Stimulated activated CD8-positive, alpha-beta memory T cell treated with anti-CD3 and anti-CD28 coated beads, Interleukin-4, amount 100 ng/mL, for 48 hours (primary cell): ENCODE data around the gene PNKD.

Experiments
- DNase-seq: peaks from one replicate; pipeline ENCODE4 v3.0.0-alpha.2; 2020

Gene PNKD

GRCh38 chr2:218273908-218274249 is 3.6 kb downstream of the PNKD start:
- no peak for DNase-seq

- DNase-seq, result no peak
Measured at GRCh38 chr2:218274586-218274985, 4.3 kb downstream of the PNKD start.

DNA sequence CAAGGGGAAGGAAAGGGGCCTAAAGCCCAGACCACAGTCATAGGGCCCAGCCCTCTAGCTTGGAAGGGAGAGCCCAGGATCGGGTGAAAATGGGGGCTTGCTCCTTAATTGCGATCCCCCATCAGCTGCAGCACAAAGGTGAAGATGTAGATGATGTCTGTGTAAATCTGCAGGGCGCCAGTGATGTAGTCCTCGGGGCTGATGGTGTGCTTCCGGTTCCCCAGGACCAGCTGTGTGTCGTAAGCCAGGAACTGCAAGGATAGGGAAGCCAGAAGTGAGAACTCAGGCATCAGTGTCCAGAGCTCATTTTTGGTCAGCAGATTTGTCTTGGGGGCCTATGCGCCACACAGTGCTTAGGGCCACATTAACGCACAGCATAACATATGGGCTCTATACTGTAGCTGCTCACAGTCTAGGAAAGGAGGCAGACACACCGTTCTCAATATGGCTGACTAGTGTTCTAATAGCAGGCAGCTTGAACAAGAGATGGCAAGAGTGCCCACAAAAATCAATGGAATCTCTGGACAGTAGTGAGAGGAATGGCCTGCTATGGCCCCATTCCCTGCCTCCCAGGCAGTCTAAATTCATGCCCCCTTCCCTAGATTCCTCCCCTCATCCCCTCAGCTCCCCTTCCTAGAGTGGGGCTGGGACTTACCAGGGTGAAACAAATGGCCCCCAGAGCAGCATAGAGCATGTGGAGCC is 5.2 kb downstream of the PNKD start:
- DNase-seq, result no peak

GRCh38 chr2:218276986-218277755 is 6.9 kb downstream of the PNKD start:
- DNase-seq, result no peak

GRCh38 chr2:218277921-218278320 is 7.6 kb downstream of the PNKD start:
- DNase-seq, result no peak

DNA sequence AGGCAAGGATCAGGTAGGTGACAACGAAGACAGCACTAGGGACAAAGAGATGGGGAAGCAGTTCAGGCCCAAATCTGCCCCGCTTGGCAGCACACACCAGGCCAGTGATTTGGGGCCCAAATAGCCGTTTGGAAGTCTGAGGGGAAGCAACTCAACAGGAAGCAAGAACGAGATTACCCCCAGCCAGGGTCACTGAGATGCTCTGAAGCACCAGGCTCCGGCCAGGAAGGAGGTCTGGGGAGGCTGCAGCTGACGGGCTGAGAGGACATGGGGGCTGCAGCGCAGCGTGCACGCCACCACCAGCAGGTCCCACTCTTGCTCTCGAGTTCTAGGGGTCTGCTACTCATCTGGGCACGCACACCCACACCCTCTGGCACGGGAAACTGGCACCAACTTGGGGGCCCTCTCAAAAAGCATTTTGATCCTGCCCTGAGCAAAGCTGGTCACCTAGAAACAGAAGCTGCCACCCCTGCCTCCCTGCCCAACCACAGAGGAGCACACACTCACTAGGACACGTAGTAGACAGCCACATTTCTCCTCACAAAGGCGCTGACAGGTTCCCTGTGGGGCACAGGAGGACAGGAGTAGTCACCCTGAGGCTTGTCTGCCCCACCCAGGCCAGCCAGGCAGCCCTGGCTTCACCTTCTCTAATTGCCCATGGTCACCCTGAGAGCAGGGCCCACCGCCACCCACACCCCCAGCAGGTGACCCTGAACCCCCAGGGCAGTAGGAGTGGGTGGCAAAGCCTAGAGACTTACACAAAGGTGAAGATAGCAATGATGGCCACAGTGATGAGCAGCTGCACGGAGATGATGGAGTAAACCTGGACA is 8.4 kb downstream of the PNKD start:
- DNase-seq, result no peak

DNA sequence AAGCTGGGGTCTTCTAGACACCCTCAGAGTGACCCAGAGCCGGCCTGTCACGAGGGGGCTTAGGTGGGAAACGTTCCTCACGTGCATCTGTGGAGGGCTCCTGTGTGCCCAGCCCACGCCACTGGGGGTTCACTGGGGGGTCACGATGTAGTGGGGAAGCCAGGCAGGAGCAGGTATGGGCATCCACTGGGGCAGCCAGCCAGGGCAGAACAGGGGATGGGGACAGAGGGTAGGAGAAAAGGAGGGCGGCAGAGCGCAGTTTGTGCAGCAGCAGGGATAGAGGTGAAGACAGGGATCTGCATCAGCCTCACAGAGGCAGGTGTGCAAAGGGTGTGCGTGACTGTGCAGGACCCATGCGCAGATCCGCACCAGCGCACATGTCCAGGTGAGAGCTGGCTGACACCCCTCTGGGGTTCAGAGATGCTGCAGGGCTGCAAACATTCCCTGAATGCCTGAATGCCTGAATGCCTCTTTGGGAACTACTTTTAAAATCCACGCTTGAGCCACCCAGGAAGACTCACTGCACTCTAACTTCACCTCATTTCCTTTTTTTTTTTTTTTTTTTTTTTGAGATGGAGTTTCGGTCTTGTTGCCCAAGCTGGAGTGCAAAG is 10.0 kb downstream of the PNKD start:
- DNase-seq, result no peak

DNA sequence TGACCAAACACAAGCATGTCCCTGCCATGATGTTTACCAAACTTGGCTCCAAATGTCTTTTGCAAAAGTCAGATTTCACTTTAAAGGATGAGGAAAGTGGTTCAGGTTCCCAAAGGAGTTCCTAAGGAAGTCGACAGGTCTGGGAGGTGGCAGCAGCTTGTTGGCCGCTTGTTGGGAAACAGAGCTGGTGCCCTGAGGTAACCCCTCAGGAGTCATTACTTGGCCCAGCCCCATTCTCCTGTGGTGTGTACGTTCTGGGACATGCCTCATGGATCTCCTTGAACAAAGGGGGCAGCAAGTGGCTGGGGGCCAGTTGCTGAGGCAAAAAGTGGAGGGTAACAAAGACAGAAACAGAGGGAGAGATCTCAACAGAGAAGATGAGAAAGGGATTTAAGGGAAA is 11.1 kb downstream of the PNKD start:
- no peak for DNase-seq

- no peak for DNase-seq
Measured at GRCh38 chr2:218282173-218282991, 12.1 kb downstream of the PNKD start.

DNA sequence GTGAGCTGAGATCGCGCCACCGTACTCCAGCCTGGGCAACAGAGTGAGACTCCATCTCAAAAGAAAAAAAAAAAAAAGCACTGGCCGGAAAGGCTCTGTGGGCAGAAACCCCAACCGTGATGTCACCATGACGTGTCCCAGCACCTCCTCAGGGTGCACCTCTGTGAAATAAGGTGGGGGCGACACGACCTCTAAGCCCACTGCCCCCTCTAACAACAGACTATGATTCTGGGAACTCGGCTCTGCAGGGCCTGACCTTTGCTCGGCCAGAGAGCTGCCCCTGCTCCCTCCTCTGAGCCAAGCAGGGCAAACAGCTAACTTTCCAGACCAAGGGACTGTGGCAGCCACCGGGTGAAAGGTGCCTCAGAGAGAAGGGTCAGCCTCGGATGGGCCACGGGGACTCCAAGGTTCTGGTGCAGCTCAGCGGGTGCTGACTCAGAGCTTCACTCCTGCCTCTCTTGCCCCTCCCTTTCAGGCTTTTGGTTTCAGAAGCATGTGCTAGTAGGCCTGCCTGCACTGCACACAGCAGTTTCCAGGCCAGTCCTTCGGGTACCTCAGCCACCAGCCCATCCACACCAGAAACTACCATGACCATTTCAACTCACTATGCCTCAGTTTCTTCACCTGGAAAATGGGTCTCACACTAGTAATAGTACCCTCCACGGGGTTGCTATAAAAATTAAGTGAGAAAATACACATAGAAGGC is 13.9 kb downstream of the PNKD start:
- DNase-seq, result peak; percentile 75

- no peak for DNase-seq
Measured at GRCh38 chr2:218285604-218286003, 15.3 kb downstream of the PNKD start.

GRCh38 chr2:218286570-218287459 is 16.5 kb downstream of the PNKD start:
- DNase-seq, result peak; percentile 84

DNA sequence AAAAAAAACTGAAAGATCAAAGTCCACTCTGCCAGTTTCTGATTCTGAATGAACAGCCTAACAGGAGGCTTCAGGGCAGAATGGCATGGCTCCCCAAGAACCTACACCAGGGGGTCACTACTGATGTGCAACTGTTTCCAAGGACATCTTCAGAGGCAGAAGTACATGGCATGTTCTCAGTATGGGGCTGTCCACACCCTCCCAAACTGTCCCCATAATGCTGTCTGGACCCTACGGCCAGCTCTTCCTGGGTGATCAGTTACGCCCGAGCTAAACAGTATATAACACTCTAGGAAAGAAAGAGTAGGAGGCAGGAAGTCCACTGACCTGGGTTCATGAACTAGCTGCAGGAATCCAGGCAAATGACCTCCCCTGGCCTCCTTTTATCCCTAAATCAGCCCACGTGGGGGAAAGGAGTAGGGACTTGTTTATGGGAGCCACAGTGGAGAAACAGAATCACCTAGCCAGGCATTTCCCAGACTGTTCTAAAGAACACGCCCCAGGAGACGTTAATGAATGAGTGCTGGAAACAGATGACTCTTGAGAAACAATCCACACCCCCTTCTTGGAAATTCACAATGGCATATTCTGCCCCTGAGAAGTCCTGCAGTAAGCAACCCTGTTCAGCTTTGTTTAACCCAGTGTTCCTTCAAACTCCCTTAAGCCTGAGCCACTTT is 19.5 kb downstream of the PNKD start:
- DNase-seq, result no peak

DNA sequence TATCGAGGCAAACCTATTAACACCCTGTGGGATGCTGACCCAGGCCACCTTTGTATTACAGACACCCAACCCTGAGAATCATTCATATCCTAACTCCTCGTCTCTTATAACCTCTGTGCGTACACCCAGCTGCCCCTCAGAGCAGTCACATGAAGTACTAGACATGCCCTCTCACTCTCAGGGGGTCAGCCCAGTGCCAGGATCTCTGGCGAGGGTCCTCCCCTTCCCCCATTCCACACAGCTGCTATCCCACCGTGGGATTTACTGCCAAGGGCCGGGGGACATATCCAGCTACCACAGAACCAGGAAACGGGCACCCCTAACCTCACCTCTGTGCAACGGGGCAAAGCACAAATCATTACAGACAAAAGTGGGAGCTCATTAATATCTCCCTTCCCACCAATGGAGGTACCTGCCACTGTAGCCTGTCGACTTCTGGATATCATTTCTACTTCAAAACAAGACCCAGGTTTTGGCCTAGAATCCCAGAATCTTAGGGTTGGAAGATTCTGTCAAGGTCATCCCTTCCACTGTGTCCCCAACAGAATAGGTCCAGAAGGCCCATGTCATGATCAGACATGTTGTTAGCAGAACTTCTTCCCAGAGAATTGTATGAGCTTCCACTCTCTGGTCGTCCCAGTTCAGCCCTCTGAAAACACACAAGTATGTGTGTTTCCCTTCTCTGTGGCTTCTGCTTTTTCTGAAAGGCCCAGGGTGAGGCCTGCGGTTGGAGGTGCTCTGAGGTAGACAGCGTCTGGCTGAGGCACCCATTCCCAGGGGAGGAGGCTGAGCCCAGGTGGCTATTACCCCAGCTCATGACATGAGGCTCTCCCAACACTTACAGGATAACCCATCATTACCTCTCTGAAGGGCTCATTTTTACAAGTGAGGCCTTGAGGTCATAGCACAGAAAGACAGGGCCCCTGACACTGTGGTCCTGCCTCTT is 20.3 kb downstream of the PNKD start:
- DNase-seq, result peak; percentile 63

DNA sequence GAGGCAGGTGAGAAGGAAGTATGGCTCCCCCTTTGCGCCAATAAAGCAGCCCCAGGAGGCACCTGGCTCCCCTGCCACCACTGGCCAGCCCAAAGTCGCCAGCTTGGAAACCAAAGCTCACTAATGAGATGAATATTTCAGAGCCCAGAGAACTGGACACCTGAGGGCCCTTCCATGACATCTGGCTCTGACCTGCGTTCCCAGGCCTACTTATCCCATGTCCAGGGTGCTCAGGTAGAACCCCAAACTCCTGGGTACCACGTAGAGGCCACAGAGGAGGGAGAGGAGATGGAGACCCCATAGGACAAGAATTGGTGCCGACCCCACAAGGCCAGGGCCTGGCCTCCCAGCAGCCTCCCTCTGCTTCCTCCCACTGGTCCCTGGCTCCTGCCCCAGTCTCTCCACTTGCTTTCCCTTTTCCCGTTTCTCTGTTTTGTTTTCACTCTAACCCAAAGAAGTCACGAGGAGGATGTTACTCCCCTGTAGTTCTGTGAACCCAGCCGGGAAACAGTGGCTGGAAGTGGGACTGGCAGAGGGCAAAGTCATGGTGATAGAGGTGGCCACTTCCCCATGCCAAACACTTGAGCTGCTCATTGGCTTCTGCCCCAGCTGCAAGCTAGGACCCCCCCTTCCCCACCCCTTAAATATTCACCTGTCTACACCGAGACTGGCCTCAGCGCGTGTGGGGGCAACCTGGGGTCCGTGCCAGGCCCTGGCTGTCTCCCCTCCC is 21.2 kb downstream of the PNKD start:
- DNase-seq, result no peak

DNA sequence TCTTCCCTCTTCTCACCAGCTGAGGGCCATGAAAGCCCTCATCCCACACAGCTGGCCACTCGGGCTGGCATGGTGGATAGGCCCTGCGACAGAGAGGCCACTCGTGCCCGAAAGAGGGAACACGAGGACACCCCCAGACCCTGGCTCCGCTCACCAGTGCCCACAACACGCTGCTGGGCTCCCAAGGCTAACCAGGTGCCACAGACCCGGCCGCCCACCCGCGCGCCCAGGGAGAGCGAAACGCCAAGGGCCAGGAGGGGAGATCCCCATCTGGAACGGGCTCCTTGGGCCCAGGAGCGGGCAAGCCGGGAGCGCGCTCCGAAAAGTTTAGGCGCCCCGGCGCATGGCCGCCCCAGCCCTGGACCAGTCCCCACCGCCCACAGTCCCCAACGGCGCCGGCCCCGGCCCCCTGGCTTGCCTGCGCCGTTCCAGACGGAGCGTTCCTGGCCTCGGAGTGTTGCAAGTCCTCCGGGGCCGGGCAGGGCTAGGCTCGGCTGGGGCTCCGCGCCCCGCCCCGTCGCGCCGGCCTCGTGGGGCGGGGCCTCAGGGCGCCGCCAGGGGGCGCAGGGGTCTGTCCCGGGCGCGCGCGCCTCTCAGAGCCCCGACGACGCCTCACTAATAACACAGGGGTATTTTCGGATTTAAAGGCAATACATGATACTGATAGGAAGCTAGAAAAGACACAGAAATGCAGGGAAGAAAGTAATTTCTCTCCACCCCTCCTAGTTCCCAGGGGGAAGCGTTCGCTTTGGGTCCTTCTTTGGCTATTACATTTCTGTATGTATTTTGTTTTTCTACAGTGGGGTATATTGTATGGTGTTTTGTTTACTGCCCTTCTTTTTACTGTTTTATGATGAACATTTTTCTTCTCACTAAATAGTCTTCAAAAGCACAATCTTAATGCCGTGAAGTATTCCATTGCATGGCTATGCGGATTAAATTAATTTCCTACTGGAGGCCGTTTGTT is 22.0 kb downstream of the PNKD start, which contains the start of gene TMBIM1:
TSS of gene TMBIM1 (minus strand) at position 456 of the 967 bp plus-strand sequence. CDS start 10,362 bp downstream, outside the sequence.
- peak; percentile 83 for DNase-seq
